ENCODE data around the gene ABCA2. TPM values are rescaled to one million over a fixed set of nuclear protein-coding genes. Genes with fewer than 3 reads are reported as not detected.

Gene ABCA2
- total RNA-seq, 1 experiment from 2014 or later, result 22.4 TPM

- Histone ChIP-seq H3K9ac (ENCODE audit: extremely low read depth, insufficient read length, low read length) (no peak overlapping the region), H2BK15ac (ENCODE audit: low read depth, low read length) (no peak overlapping the region), H2AFZ (ENCODE audit: low read length) (no peak overlapping the region), H3K23me2 (ENCODE audit: insufficient read length, low read depth, low read length, poor library complexity, severe bottlenecking) (peaks cover 2% of the 10 kb centered on the region), H2AK5ac (ENCODE audit: insufficient read length, low read length) (no peak overlapping the region), H3K79me1 (ENCODE audit: insufficient read depth, low read depth, low read length, poor library complexity, severe bottlenecking) (no peaks in the 10 kb centered on the region), H3K4ac (ENCODE audit: low read depth, low read length) (no peak overlapping the region), H4K5ac (ENCODE audit: insufficient read length, low read depth, low read length) (no peak overlapping the region), H3K4me2 (ENCODE audit: insufficient read depth, insufficient read length, low read length) (no peak overlapping the region), H2BK12ac (ENCODE audit: insufficient read length, low read depth, low read length) (no peak overlapping the region), H3K18ac (ENCODE audit: insufficient read length, low read depth, low read length) (no peak overlapping the region), H4K20me1 (ENCODE audit: control insufficient read depth, insufficient read depth, insufficient read length) (no peaks in the 10 kb centered on the region), H4K8ac (replicated peaks; ENCODE audit: insufficient read length, low read depth, low read length) (no peak overlapping the region), H3K27me3 (ENCODE audit: insufficient read depth, low read length) (no peaks in the 10 kb centered on the region), H3T11ph (ENCODE audit: low read length) (no peak overlapping the region), H3K4me1 (ENCODE audit: insufficient read depth, low read length) (no peaks in the 10 kb centered on the region; the same call in 1 of the 2 replicates), H2BK20ac (ENCODE audit: low read depth, low read length, poor library complexity, severe bottlenecking) (no peak overlapping the region), H3K9me3 (ENCODE audit: control insufficient read depth, low read depth, low read length) (no peaks in the 10 kb centered on the region), H3K56ac (ENCODE audit: insufficient read length, low read depth, low read length) (no peak overlapping the region), H3K14ac (ENCODE audit: insufficient read depth, low read length) (no peak overlapping the region), H3K23ac (ENCODE audit: insufficient read length, low read depth, low read length) (no peak overlapping the region), H3K27ac (ENCODE audit: insufficient read length, low read depth, low read length) (no peak overlapping the region), H2BK120ac (ENCODE audit: low read depth, low read length, poor library complexity, severe bottlenecking) (no peak overlapping the region), H4K91ac (ENCODE audit: insufficient read length, low read depth, low read length) (no peak overlapping the region), H2BK5ac (ENCODE audit: insufficient read length, low read length) (no peak overlapping the region), H3K79me2 (ENCODE audit: insufficient read depth, low read length) (no peaks in the 10 kb centered on the region)
- Mint-ChIP-seq H3K4me1 (peaks cover 0 to 8% of the 10 kb centered on the region in 2 experiments; a peak in 2 of 4 replicates), H3K27me3 (ENCODE audit: low read depth) (peaks cover 4% of the 10 kb centered on the region), H3K27ac (no peak overlapping the region), H3K36me3 (ENCODE audit: insufficient read depth in 1 of 3, low read depth in 3 of 3) (peaks cover 0 to 3% (median 0%) of the 10 kb centered on the region in 3 experiments; a peak in 1 of 7 replicates), H3K9me3 (no peaks in the 10 kb centered on the region), H3K4me3 (no peak overlapping the region; a peak in 1 of 5 replicates)
- no peak for TF ChIP-seq CTCF (conservative IDR thresholded peaks at IDR 0.05)
- WGBS (ENCODE audit: extremely low coverage, insufficient read length, low lambda C conversion rate), result no CpG with 5 or more reads among the region's 11 CpGs
- no peak for DNase-seq
Observed at GRCh38 chr9:136983656-136984314, 44.3 kb downstream of the ABCA2 start.

All from H9 (cell line).